Activated CD8-positive, alpha-beta T cell treated with anti-CD3 and anti-CD28 coated beads, Interleukin-2, amount 10 ng/mL, durations not matched to agents 7 days and 5 days (primary cell): ENCODE data around the gene EPS8. TPM values are rescaled to one million over a fixed set of nuclear protein-coding genes. Genes with fewer than 3 reads are reported as not detected.

Experiments
- ATAC-seq: fragments of 150-1000 bp; cut with Tn5 transposase; one replicate; pipeline ENCODE4 v1.10.0; 2021; ENCODE audit warnings: moderate library complexity
- CTCF ChIA-PET: fragments of 350-600 bp; sonication (Branson Sonifier 250); formaldehyde crosslinking; loops from one replicate; lab custom pipeline; 2021; ENCODE audit warnings: antibody characterized with exemption; lab: Charles Lee
- POLR2A ChIA-PET: fragments of 350-600 bp; sonication (Branson Sonifier 250); formaldehyde crosslinking; loops from one replicate; lab custom pipeline; 2021; ENCODE audit warnings: antibody characterized with exemption; lab: Charles Lee
- DNase-seq: peaks from one replicate; pipeline ENCODE4 v3.0.0-alpha.2; 2020
- H3K27ac Mint-ChIP-seq: one replicate; pipeline ENCODE4 v1.8.0; 2021; ENCODE audit warnings: mild to moderate bottlenecking, mixed read lengths
- H3K27me3 Mint-ChIP-seq: one replicate; pipeline ENCODE4 v1.8.0; 2021; ENCODE audit warnings: low read depth, mixed read lengths
- H3K36me3 Mint-ChIP-seq: one replicate; pipeline ENCODE4 v1.8.0; 2021; ENCODE audit warnings: low read depth, mixed read lengths
- H3K4me1 Mint-ChIP-seq: one replicate; pipeline ENCODE4 v1.8.0; 2021; ENCODE audit warnings: low read depth, mixed read lengths
- H3K4me3 Mint-ChIP-seq: one replicate; pipeline ENCODE4 v1.8.0; 2021; ENCODE audit warnings: mild to moderate bottlenecking, mixed read lengths
- H3K9me3 Mint-ChIP-seq: one replicate; pipeline ENCODE4 v1.8.0; 2022; ENCODE audit warnings: mixed read lengths; ENCODE audit not compliant: insufficient read depth
- total RNA-seq, 2 experiments: library from RNA; stranded (reverse); gene quantifications; one replicate each; pipeline ENCODE4 v1.2.3, GENCODE V29; 2021

The EPS8 gene
- total RNA-seq, 2 experiments from 2014 or later: 1.0 to 2.2 TPM

- no peak overlapping the region for H3K27ac Mint-ChIP-seq
- ChIA-PET CTCF (no interaction called here), POLR2A (no interaction called here)
- H3K36me3 Mint-ChIP-seq: no peaks in the 10 kb centered on the region
- no peaks in the 10 kb centered on the region for H3K27me3 Mint-ChIP-seq
- H3K4me3 Mint-ChIP-seq: no peak overlapping the region
- no peaks in the 10 kb centered on the region for H3K4me1 Mint-ChIP-seq
- ATAC-seq (no peak), DNase-seq (no peak)
- H3K9me3 Mint-ChIP-seq: no peaks in the 10 kb centered on the region
Observed at GRCh38 chr12:15601210-15601800, 187.9 kb downstream of the EPS8 start.

DNA sequence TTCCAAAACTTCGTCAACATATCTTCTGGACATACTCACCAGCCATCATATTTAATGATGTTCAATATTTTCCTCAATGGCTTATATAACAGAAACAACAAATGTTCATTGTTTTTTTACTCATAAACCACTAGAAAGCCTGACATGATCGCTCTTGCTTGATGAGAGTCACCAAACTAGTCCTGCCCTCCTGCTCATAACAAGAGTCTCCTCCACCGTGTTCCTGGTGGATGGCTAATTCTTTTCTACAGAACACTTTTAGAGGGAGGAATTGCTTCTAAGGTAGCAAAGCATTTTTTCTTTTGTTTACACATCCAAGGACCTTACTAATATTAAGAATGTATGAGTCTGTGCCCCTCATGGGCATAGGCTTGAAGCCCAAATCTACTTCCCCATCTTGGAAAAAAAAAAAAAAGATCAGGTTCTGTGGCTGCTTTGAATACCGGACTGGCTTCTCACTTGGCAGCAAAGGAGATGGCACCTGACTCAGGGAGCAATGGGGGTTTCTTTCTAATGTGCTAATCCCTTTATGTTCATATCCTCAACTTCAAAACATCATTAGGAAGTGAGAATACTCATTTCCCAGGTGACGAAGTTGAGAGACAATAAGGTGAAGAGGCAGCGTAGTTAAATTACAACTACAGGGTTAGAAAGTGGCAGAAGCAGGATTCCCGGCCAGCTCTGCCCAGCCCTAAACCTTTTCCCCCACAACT, 188.8 kb downstream of the EPS8 start:
- CTCF ChIA-PET: no interaction called here
- ATAC-seq: no peak
- no peaks in the 10 kb centered on the region for H3K9me3 Mint-ChIP-seq
- POLR2A ChIA-PET: no interaction called here
- H3K4me3 Mint-ChIP-seq: no peak overlapping the region
- no peaks in the 10 kb centered on the region for H3K4me1 Mint-ChIP-seq
- no peaks in the 10 kb centered on the region for H3K36me3 Mint-ChIP-seq
- DNase-seq: no peak
- H3K27me3 Mint-ChIP-seq: no peaks in the 10 kb centered on the region
- no peak overlapping the region for H3K27ac Mint-ChIP-seq

GRCh38 chr12:15599266-15600037, 189.7 kb downstream of the EPS8 start:
- DNase-seq (no peak), ATAC-seq (no peak)
- ChIA-PET CTCF (interaction anchor here (1.0 to 1.2 kb wide), 2 partner anchors 66 to 257 kb away, joined by 3 read pairs; no protein-coding TSS in a partner anchor), POLR2A (no interaction called here)
- H3K4me1 Mint-ChIP-seq: no peaks in the 10 kb centered on the region
- H3K4me3 Mint-ChIP-seq: no peak overlapping the region
- no peak overlapping the region for H3K27ac Mint-ChIP-seq
- no peaks in the 10 kb centered on the region for H3K9me3 Mint-ChIP-seq
- no peaks in the 10 kb centered on the region for H3K36me3 Mint-ChIP-seq
- no peaks in the 10 kb centered on the region for H3K27me3 Mint-ChIP-seq

- no peak overlapping the region for H3K4me3 Mint-ChIP-seq
- ChIA-PET CTCF (interaction anchor here (0.7 to 1.5 kb wide), 2 partner anchors 9 to 13 kb away, joined by 3 read pairs; no protein-coding TSS in a partner anchor), POLR2A (no interaction called here)
- DNase-seq (no peak), ATAC-seq (no peak)
- no peaks in the 10 kb centered on the region for H3K4me1 Mint-ChIP-seq
- H3K27ac Mint-ChIP-seq: no peak overlapping the region
- H3K27me3 Mint-ChIP-seq: no peaks in the 10 kb centered on the region
- H3K36me3 Mint-ChIP-seq: no peaks in the 10 kb centered on the region
- H3K9me3 Mint-ChIP-seq: no peaks in the 10 kb centered on the region
Observed at GRCh38 chr12:15597125-15597830, 191.9 kb downstream of the EPS8 start.

DNA sequence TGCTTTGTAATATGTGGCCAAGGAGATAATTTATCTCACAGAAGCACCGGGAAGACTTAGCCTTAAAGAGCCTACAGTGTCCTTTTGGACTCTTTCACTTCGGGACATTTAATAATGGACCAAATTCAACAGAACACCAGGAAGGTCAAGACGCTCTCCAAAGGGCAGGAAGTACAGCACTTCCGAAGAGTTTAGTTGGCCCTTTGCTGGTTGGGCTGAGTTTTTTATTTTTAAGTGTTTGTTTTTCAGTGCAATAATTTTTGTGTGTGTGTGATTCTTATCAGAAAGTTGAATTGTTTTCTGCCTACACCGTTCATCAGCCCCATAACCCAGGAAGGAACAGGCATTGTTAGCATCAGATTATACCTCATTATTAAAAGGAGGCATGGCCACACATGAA, 193.0 kb downstream of the EPS8 start:
- ChIA-PET CTCF (interaction anchor here (1.5 kb wide), 1 partner anchor 8 kb away, joined by 3 read pairs; no protein-coding TSS in a partner anchor), POLR2A (no interaction called here)
- no peak overlapping the region for H3K4me3 Mint-ChIP-seq
- DNase-seq (no peak), ATAC-seq (no peak)
- no peaks in the 10 kb centered on the region for H3K27me3 Mint-ChIP-seq
- H3K4me1 Mint-ChIP-seq: no peaks in the 10 kb centered on the region
- no peak overlapping the region for H3K27ac Mint-ChIP-seq
- no peaks in the 10 kb centered on the region for H3K36me3 Mint-ChIP-seq
- no peaks in the 10 kb centered on the region for H3K9me3 Mint-ChIP-seq

DNA sequence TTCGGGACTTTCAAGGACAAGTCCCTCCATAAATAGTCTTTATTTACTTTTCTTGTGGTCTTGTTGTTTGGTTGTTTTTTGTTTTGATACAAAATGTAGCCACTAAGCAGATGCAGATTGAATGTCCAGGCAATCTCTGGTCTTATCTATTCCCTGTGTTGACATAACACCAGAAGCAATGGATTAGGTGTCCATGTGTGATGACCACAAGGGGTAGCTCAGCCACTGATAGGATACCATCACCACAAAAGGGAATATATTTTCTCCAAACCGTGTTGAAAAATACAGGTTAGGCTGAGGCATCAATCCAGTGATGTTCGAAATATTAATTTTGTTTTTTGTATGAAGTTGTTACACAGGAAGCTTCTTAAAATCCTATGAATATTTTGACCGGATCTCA, 196.3 kb downstream of the EPS8 start:
- peaks cover 14% of the 10 kb centered on the region for H3K4me1 Mint-ChIP-seq
- DNase-seq (no peak), ATAC-seq (no peak)
- no peaks in the 10 kb centered on the region for H3K27me3 Mint-ChIP-seq
- CTCF ChIA-PET: interaction anchor here (2.2 to 16.7 kb wide), 2 partner anchors 63 to 264 kb away, joined by 6 to 720 read pairs; no protein-coding TSS in a partner anchor
- POLR2A ChIA-PET: no interaction called here
- H3K9me3 Mint-ChIP-seq: no peaks in the 10 kb centered on the region
- no peak overlapping the region for H3K4me3 Mint-ChIP-seq
- no peak overlapping the region for H3K27ac Mint-ChIP-seq
- no peaks in the 10 kb centered on the region for H3K36me3 Mint-ChIP-seq

GRCh38 chr12:15591811-15592210, 197.4 kb downstream of the EPS8 start:
- DNase-seq: no peak
- no peak for ATAC-seq
- Mint-ChIP-seq H3K4me1 (peaks cover 14% of the 10 kb centered on the region), H3K9me3 (no peaks in the 10 kb centered on the region), H3K27me3 (no peaks in the 10 kb centered on the region), H3K4me3 (no peak overlapping the region), H3K36me3 (no peaks in the 10 kb centered on the region), H3K27ac (no peak overlapping the region)
- ChIA-PET CTCF (interaction anchor here (0.9 to 16.7 kb wide), 7 partner anchors 8 to 319 kb away, joined by 3 to 720 read pairs (median 15); partner anchors contain the start of genes DERA and EPS8), POLR2A (interaction anchor here (0.6 kb wide), 1 partner anchor 262 kb away, joined by 8 read pairs; no protein-coding TSS in a partner anchor)

- H3K36me3 Mint-ChIP-seq: no peaks in the 10 kb centered on the region
Observed at GRCh38 chr12:15590180-15590826, 198.9 kb downstream of the EPS8 start.

GRCh38 chr12:15589328-15590032, 199.7 kb downstream of the EPS8 start:
- ChIA-PET POLR2A (no interaction called here), CTCF (interaction anchor here (0.9 to 16.7 kb wide), 26 partner anchors 8 to 321 kb away, joined by 3 to 720 read pairs (median 5); partner anchors contain the start of genes DERA, EPS8 and STRAP)
- Mint-ChIP-seq H3K27me3 (peaks cover 2% of the 10 kb centered on the region), H3K9me3 (no peaks in the 10 kb centered on the region), H3K4me3 (peak overlapping the region; percentile 65), H3K27ac (no peak overlapping the region), H3K36me3 (no peaks in the 10 kb centered on the region), H3K4me1 (peaks cover 14% of the 10 kb centered on the region)
- DNase-seq (no peak), ATAC-seq (no peak)

More at GRCh38 chr12:15590180-15590826, 198.9 kb downstream of the EPS8 start:
- CTCF ChIA-PET: interaction anchor here (0.9 to 16.7 kb wide), 32 partner anchors 9 to 320 kb away, joined by 3 to 720 read pairs (median 5); partner anchors contain the start of genes DERA, EPS8 and STRAP
- DNase-seq: peak; percentile 72
- peaks cover 14% of the 10 kb centered on the region for H3K4me1 Mint-ChIP-seq
- H3K27ac Mint-ChIP-seq: peak overlapping the region; percentile 62
- H3K4me3 Mint-ChIP-seq: peak overlapping the region; percentile 65
- ATAC-seq: peak; percentile 97
- POLR2A ChIA-PET: interaction anchor here (0.6 kb wide), 1 partner anchor 266 kb away, joined by 3 read pairs; no protein-coding TSS in a partner anchor
- peaks cover under 1% of the 10 kb centered on the region for H3K27me3 Mint-ChIP-seq
- no peaks in the 10 kb centered on the region for H3K9me3 Mint-ChIP-seq

GRCh38 chr12:15584366-15585041, 204.7 kb downstream of the EPS8 start:
- peaks cover 10% of the 10 kb centered on the region for H3K36me3 Mint-ChIP-seq
- no peak overlapping the region for H3K27ac Mint-ChIP-seq
- peaks cover 2% of the 10 kb centered on the region for H3K27me3 Mint-ChIP-seq
- ChIA-PET POLR2A (interaction anchor here (0.7 to 1.4 kb wide), 5 partner anchors 14 to 415 kb away, joined by 3 to 9 read pairs (median 3); partner anchors contain the start of gene STRAP), CTCF (interaction anchor here (0.6 to 16.7 kb wide), 39 partner anchors 10 to 813 kb away, joined by 3 to 720 read pairs (median 5); partner anchors contain the start of genes C12orf60, DERA and EPS8)
- no peak overlapping the region for H3K4me3 Mint-ChIP-seq
- peak; percentile 61 for DNase-seq
- no peak for ATAC-seq
- peaks cover 20% of the 10 kb centered on the region for H3K4me1 Mint-ChIP-seq
- no peaks in the 10 kb centered on the region for H3K9me3 Mint-ChIP-seq
